ENCODE measurements around the gene CRYZ.

DNA sequence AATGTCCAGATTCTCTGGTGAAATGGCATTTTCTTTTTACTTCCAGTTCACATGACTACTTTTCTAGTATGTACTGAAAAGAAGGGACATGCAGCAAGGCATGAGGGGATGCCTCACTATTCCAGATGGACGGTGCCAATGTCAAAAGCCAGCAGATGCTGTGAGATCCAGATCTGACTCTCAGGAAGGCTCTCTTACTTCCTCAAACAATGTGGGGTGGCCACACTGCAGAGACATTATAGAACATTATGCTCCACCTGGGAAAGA, 17.7 kb downstream of the CRYZ start:
- TF ChIP-seq, protein P1, sequence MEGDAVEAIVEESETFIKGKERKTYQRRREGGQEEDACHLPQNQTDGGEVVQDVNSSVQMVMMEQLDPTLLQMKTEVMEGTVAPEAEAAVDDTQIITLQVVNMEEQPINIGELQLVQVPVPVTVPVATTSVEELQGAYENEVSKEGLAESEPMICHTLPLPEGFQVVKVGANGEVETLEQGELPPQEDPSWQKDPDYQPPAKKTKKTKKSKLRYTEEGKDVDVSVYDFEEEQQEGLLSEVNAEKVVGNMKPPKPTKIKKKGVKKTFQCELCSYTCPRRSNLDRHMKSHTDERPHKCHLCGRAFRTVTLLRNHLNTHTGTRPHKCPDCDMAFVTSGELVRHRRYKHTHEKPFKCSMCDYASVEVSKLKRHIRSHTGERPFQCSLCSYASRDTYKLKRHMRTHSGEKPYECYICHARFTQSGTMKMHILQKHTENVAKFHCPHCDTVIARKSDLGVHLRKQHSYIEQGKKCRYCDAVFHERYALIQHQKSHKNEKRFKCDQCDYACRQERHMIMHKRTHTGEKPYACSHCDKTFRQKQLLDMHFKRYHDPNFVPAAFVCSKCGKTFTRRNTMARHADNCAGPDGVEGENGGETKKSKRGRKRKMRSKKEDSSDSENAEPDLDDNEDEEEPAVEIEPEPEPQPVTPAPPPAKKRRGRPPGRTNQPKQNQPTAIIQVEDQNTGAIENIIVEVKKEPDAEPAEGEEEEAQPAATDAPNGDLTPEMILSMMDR (conservative IDR thresholded peaks at IDR 0.05 in 1 of 2, IDR thresholded peaks at IDR 0.05 in 1 of 2; ENCODE audit: extremely low read depth in 1 of 2, insufficient read depth in 1 of 2, low read depth in 1 of 2, low read length in 2 of 2), result no peak
- no peak for TF ChIP-seq EZH2 (IDR thresholded peaks at IDR 0.05; ENCODE audit: borderline replicate concordance, low read length)
